Measurements from ENCODE around the gene LONP1.

LONP1 gene

DNA sequence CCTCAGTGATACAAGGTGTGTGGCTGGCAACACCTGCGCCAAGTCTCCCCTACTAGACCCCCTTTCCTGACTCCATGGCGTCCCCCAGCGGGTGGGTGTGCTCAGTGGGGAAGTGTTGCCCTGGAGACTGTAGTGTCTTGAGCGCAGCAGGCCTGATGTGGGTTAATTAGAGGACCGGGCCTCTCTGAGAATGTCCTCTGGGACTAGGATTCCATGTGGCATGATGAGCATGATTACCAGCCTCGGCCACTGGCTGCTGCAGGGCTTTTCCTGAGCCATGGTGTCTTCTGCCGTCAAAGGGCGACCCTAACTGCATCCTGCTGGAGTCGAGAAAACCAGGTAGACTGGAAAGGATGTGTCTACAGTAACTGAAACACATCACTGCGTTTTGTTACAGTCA, 67.7 kb downstream of the LONP1 start:
- no peak overlapping the region for H3K4me3 ChIP-seq (ENCODE audit: low read length)
- TF ChIP-seq, protein P1, sequence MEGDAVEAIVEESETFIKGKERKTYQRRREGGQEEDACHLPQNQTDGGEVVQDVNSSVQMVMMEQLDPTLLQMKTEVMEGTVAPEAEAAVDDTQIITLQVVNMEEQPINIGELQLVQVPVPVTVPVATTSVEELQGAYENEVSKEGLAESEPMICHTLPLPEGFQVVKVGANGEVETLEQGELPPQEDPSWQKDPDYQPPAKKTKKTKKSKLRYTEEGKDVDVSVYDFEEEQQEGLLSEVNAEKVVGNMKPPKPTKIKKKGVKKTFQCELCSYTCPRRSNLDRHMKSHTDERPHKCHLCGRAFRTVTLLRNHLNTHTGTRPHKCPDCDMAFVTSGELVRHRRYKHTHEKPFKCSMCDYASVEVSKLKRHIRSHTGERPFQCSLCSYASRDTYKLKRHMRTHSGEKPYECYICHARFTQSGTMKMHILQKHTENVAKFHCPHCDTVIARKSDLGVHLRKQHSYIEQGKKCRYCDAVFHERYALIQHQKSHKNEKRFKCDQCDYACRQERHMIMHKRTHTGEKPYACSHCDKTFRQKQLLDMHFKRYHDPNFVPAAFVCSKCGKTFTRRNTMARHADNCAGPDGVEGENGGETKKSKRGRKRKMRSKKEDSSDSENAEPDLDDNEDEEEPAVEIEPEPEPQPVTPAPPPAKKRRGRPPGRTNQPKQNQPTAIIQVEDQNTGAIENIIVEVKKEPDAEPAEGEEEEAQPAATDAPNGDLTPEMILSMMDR (conservative IDR thresholded peaks at IDR 0.05; ENCODE audit: low read depth, low read length): no peak

DNA sequence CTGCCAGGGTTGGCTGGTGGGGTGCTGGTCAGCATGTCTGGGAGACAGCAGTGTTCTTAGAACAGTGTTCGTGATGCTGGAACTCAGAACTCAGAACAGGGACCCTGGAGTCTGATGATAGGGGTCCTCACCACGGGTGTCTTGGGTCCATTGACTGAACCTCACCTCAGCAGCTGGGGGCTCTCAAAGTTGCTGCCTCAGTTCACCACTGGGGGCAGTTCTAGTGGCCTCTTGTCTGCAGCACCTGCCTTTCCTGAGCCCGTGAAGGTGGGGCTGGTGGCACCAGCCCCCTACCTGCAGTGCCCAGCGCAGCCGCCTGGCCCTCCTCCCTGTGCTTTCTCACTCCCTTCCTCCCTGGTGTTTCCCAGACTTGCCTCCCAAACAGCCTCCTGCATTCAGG, 68.6 kb downstream of the LONP1 start:
- DNase-seq (ENCODE audit: low read depth): no peak
- H3K4me3 ChIP-seq (ENCODE audit: low read length): no peak overlapping the region
- TF ChIP-seq, protein P1 (conservative IDR thresholded peaks at IDR 0.05; ENCODE audit: low read depth, low read length): no peak

More for the DNA sequence above, 67.7 kb downstream of the LONP1 start:
- DNase-seq (ENCODE audit: low read depth): no peak

DNA sequence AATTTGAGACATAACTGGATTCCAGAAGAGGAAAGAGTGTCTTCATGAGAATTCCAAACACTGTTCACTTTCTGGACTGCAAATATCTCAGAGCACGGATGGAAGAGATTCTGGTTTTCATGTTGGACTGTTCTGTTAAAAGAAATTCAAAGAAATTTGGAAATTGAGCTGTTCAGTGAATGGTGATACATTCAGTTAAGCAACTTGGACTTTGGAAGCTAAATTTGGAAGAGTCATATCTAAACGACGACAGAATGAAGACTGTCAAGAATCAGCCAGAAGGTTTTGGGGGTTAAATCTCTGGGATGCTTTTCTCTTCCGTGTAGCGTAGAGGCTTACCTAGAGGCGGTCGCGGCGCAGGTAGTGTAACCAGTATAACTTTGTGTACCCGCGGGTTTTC, 71.5 kb downstream of the LONP1 start:
- no peak for DNase-seq (ENCODE audit: low read depth)
- TF ChIP-seq, protein P1 (conservative IDR thresholded peaks at IDR 0.05; ENCODE audit: low read depth, low read length): no peak
- H3K4me3 ChIP-seq (ENCODE audit: low read length): no peak overlapping the region

DNA sequence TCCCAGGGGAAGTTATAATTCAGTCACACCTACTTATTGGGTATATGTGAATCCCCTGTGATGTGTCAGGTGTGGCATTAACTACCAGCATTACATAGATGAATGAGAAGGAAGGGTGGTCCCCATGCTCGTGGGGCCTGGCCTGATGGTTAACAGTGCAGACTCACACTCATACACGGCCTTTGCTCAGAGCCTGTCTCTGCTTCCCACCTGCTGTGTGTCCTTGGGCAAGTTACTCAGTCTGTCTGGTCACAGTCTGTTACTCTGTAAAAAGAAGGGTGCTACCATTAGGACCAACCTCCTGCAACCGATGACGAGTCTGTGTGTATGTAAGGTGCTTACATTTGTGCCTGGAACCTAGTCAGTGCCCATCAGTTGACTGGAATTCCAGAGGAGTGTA, 73.2 kb downstream of the LONP1 start:
- TF ChIP-seq, protein P1 (conservative IDR thresholded peaks at IDR 0.05; ENCODE audit: low read depth, low read length): no peak
- no peak overlapping the region for H3K4me3 ChIP-seq (ENCODE audit: low read length)

DNA sequence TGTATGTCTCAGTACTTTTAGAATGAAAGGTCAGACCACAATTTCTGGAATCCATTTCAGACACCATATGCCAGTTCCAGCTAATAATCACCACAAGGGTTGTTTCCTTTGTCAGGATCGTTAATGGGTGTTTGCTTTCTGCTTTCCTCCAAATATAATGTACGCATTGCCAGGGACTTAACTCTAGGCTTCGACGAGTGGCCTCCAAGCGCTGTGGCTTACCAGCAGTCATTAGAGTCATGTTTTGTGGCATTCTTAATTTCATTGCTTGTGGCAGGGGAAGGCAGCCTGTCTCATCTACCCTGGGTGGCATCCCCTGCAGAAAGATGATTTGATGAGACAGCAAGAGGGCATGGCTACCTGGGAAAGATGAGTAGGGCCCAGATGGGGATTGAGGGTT, 74.5 kb downstream of the LONP1 start:
- TF ChIP-seq, protein P1 (conservative IDR thresholded peaks at IDR 0.05; ENCODE audit: low read depth, low read length): no peak
- DNase-seq (ENCODE audit: low read depth): no peak
- H3K4me3 ChIP-seq (ENCODE audit: low read length): no peak overlapping the region

More for the DNA sequence above, 73.2 kb downstream of the LONP1 start:
- DNase-seq (ENCODE audit: low read depth): no peak

DNA sequence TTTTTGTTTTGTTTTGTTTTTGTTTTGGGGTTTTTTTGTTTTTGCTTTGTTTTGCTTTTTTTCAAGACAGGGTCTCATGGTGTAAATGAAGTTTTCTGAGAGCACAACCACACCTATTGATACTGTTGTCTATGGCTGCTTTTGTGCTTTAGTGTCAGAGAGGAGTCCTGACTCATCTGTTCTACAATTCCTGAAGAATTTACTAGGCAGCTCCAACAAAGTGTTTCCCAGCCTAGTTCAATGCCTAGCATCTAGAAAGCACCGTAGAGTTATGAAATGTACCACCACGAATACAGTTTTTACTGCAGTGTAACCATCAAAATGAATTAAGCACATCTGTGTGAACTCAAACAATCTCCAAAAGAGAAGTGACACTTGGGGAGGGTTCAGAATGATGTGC, 75.9 kb downstream of the LONP1 start:
- no peak for DNase-seq (ENCODE audit: low read depth)
- H3K4me3 ChIP-seq (ENCODE audit: low read length): no peak overlapping the region
- TF ChIP-seq, protein P1 (conservative IDR thresholded peaks at IDR 0.05; ENCODE audit: low read depth, low read length): no peak

DNA sequence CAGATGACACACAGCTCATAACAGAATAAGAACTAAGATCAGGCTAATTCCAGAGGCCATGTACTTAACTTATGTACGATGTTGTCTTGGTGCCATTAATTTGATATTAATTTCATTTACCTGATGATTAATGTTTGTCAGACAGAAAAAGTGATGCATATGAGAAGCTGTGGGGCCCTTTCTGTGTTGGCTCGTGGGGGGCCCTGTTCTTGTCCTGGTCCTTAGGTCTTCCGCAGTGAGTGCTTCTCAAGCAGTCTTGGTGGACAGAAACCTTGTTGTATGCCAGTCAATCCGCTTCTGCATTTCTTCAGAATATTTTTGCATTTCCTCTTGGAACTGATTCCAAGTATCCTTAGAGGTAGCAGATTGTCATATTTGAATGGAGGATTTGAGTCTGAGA, 76.9 kb downstream of the LONP1 start:
- no peak overlapping the region for H3K4me3 ChIP-seq (ENCODE audit: low read length)
- no peak for DNase-seq (ENCODE audit: low read depth)
- TF ChIP-seq, protein P1 (conservative IDR thresholded peaks at IDR 0.05; ENCODE audit: low read depth, low read length): no peak
